H1 (cell line): Measurements from ENCODE around the gene AGPAT2. TPM values are rescaled to one million over a fixed set of nuclear protein-coding genes. Genes with fewer than 3 reads are reported as not detected.

ENCODE experiments used
- ASH2L ChIP-seq: fragments of 200-600, 300-600 bp; sonication (generic); IDR thresholded peaks from one replicate; pipeline ENCODE4 v1.7.1; 2017; ENCODE audit warnings: low read length
- BACH1 ChIP-seq: IDR thresholded peaks from 2 replicates; pipeline ENCODE4 v1.6.1; 2012; ENCODE audit warnings: low read length, improper control_type of control experiment
- BRCA1 ChIP-seq: IDR thresholded peaks from 2 replicates; pipeline ENCODE4 v1.6.1; 2012; ENCODE audit warnings: low read depth, low read length, improper control_type of control experiment
- CHD1 ChIP-seq: IDR thresholded peaks from 2 replicates; pipeline ENCODE4 v1.6.1; 2012; ENCODE audit warnings: low read depth, low read length, improper control_type of control experiment
- CHD2 ChIP-seq: IDR thresholded peaks from 2 replicates; pipeline ENCODE4 v1.6.1; 2012; ENCODE audit warnings: low read length, improper control_type of control experiment
- CTBP2 ChIP-seq: IDR thresholded peaks from 2 replicates; pipeline ENCODE4 v1.7.0; 2011; ENCODE audit warnings: borderline replicate concordance, mild to moderate bottlenecking, moderate library complexity, mixed read lengths, low read length; ENCODE audit not compliant: insufficient read depth, insufficient read length
- EZH2 ChIP-seq: fragments of 200-600 bp; sonication (generic); IDR thresholded peaks from 2 replicates; pipeline ENCODE4 v1.7.1; 2012; ENCODE audit warnings: low read depth, mild to moderate bottlenecking, moderate library complexity, low read length, inconsistent platforms; ENCODE audit not compliant: severe bottlenecking
- GTF2F1 ChIP-seq: IDR thresholded peaks from 2 replicates; pipeline ENCODE4 v1.6.1; 2012; ENCODE audit warnings: low read depth, low read length, improper control_type of control experiment, borderline replicate concordance
- JUN ChIP-seq: IDR thresholded peaks from 2 replicates; pipeline ENCODE4 v1.6.1; 2011; ENCODE audit warnings: low read depth, mild to moderate bottlenecking, improper control_type of control experiment, low read length
- KDM1A ChIP-seq: fragments of 200-600, 300-600 bp; sonication (generic); IDR thresholded peaks from 2 replicates; pipeline ENCODE4 v1.7.1; 2016; ENCODE audit warnings: mild to moderate bottlenecking, low read length, borderline replicate concordance
- KDM4A ChIP-seq: IDR thresholded peaks from one replicate; pipeline ENCODE4 v1.7.1; 2012; ENCODE audit warnings: low read depth, mild to moderate bottlenecking, moderate library complexity, low read length, inconsistent platforms; ENCODE audit not compliant: severe bottlenecking
- NRF1 ChIP-seq: IDR thresholded peaks from 2 replicates; pipeline ENCODE4 v1.6.1; 2011; ENCODE audit warnings: mild to moderate bottlenecking, low read depth, low read length, improper control_type of control experiment
- POLR2A ChIP-seq, 2 experiments: IDR thresholded peaks; 1 replicate in 1 of 2; 2 replicates in 1 of 2; pipeline ENCODE4 v1.6.1; 2011; ENCODE audit warnings: low read depth in 2 of 2, low read length in 2 of 2, mild to moderate bottlenecking in 2 of 2; ENCODE audit errors: control extremely low read depth in 1 of 2
- POU5F1 ChIP-seq: IDR thresholded peaks from 2 replicates; pipeline ENCODE4 v1.6.1; 2011; ENCODE audit warnings: low read depth, mild to moderate bottlenecking, low read length, moderate library complexity
- RAD21 ChIP-seq, 2 experiments: IDR thresholded peaks in 1 of 2; conservative IDR thresholded peaks in 1 of 2; 2 replicates each; pipeline ENCODE4 v1.6.1; 2011; ENCODE audit warnings: low read depth in 2 of 2, low read length in 2 of 2, improper control_type of control experiment in 1 of 2, inconsistent platforms in 1 of 2, mild to moderate bottlenecking in 1 of 2, moderate library complexity in 1 of 2
- RBBP5 ChIP-seq: IDR thresholded peaks from 2 replicates; pipeline ENCODE4 v1.7.1; 2012; ENCODE audit warnings: low read depth, mild to moderate bottlenecking, inconsistent platforms, low read length, moderate library complexity, borderline replicate concordance
- SP1 ChIP-seq: IDR thresholded peaks from 2 replicates; pipeline ENCODE4 v1.6.1; 2011; ENCODE audit warnings: low read depth, low read length
- TAF7 ChIP-seq: optimal IDR thresholded peaks from 2 replicates; pipeline ENCODE3; 2011; ENCODE audit warnings: low read depth, mild to moderate bottlenecking, inconsistent platforms, low read length, moderate library complexity, borderline replicate concordance
- TBP ChIP-seq: IDR thresholded peaks from 2 replicates; pipeline ENCODE4 v1.6.1; 2011; ENCODE audit warnings: low read depth, low read length, improper control_type of control experiment
- TCF12 ChIP-seq: IDR thresholded peaks from 2 replicates; pipeline ENCODE4 v1.6.1; 2011; ENCODE audit warnings: low read depth, mild to moderate bottlenecking, low read length
- YY1 ChIP-seq: IDR thresholded peaks from 2 replicates; pipeline ENCODE4 v1.6.1; 2011; ENCODE audit warnings: low read depth, mild to moderate bottlenecking, low read length
- polyA plus RNA-seq, 7 experiments: library from polyadenylated mRNA; depleted of rRNA in 3 of 7; stranded (reverse) in 5 of 7; unstranded in 2 of 7; fragments of >200 nt in 5 of 7; fragments of 200-250 nt in 2 of 7; gene quantifications; 1 replicate in 5 of 7; 2 replicates in 1 of 7; 4 replicates in 1 of 7; pipeline versions ENCODE4 v1.2.1 to v1.2.3, GENCODE V29; 2011 to 2013; ENCODE audit warnings: missing spikeins in 2 of 7, mixed read lengths in 2 of 7
- total RNA-seq: library from RNA; stranded (reverse); fragmentation: NEBNext Ultra II Directional; extraction: Animal tissue kit (Norgen Biotek cat#: 25700); gene quantifications from 2 replicates; pipeline ENCODE4 v1.2.1, GENCODE V29; 2021
- TF ChIP-seq, protein P1 (sequence below), 3 experiments: IDR thresholded peaks; 1 replicate in 2 of 3; 2 replicates in 1 of 3; pipeline versions ENCODE4 v1.5.1 to v1.6.1; 2011; ENCODE audit warnings: low read length in 3 of 3, mild to moderate bottlenecking in 3 of 3, inconsistent platforms in 2 of 3, low read depth in 1 of 3, moderate library complexity in 1 of 3; ENCODE audit not compliant: insufficient read depth in 1 of 3; ENCODE audit errors: control extremely low read depth in 1 of 3
- TF ChIP-seq, protein P2 (sequence below): IDR thresholded peaks from 2 replicates; pipeline ENCODE4 v1.6.1; 2012; ENCODE audit warnings: inconsistent platforms

The AGPAT2 gene
- total and polyA plus RNA-seq, 2 of the 8 experiments (the other 6 are each of a cell fraction or from before 2014, with no cell fraction given): 31.6 to 37.6 TPM

DNA sequence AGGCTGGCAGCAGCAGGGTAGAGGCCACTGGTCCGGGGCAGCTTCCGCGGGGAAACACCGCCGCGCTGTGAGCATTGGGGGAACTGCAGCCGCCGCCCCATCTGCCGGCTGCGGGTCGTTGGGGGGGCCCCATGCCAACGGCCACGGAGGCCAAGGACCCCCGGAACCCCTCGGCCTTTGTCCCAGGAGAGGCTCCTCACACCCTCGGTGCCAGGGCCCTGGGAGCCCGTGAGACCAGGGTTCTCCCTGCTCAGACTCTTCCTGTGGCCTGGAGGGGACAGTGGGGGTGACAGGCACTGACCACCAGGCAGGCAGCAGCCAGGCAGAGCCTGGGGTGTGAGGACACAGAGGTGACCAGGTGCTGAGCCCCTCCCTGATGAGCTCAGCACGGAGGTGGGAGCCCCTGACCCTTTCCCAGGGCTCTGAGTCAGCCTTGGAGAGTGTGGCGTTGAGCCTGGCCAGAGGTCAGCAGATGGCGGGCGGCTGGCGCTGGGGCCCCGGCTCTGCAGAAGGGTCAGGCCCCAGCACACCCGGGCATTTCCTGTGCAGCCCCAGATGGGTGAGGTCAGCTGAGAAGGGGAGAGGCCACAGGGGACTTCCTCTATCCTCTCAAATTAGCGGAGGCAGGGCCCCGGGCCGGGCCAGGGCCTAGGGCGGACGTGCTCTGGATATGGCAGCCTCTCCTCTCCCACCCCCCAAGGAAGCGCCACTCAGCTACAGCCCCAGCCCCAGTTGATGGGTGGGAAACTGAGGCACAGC lies 42.5 kb downstream of the AGPAT2 start (continued):
- TF ChIP-seq BACH1: no peak
- peak; percentile 27 for TF ChIP-seq TAF7
- no peak for TF ChIP-seq GTF2F1
- TF ChIP-seq, protein P1, sequence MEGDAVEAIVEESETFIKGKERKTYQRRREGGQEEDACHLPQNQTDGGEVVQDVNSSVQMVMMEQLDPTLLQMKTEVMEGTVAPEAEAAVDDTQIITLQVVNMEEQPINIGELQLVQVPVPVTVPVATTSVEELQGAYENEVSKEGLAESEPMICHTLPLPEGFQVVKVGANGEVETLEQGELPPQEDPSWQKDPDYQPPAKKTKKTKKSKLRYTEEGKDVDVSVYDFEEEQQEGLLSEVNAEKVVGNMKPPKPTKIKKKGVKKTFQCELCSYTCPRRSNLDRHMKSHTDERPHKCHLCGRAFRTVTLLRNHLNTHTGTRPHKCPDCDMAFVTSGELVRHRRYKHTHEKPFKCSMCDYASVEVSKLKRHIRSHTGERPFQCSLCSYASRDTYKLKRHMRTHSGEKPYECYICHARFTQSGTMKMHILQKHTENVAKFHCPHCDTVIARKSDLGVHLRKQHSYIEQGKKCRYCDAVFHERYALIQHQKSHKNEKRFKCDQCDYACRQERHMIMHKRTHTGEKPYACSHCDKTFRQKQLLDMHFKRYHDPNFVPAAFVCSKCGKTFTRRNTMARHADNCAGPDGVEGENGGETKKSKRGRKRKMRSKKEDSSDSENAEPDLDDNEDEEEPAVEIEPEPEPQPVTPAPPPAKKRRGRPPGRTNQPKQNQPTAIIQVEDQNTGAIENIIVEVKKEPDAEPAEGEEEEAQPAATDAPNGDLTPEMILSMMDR (IDR thresholded peaks at IDR 0.05; ENCODE audit: control extremely low read depth in 1 of 3, insufficient read depth in 1 of 3, low read depth in 1 of 3, low read length in 3 of 3): peak; percentile 82 to 95 (median 88)
- TF ChIP-seq BRCA1: no peak
- TF ChIP-seq YY1: no peak
- TF ChIP-seq CTBP2: peak; percentile 30
- TF ChIP-seq NRF1: no peak
- no peak for TF ChIP-seq CHD1
- no peak for TF ChIP-seq RBBP5
- TF ChIP-seq POLR2A (IDR thresholded peaks at IDR 0.05; ENCODE audit: control extremely low read depth in 1 of 2, low read depth in 2 of 2, low read length in 2 of 2): no peak
- no peak for TF ChIP-seq POU5F1
- TF ChIP-seq ASH2L: no peak
- no peak for TF ChIP-seq CHD2
- no peak for TF ChIP-seq KDM4A
- TF ChIP-seq JUN: no peak
- no peak for TF ChIP-seq TBP
- peak; percentile 84 to 89 for TF ChIP-seq RAD21 (IDR thresholded peaks at IDR 0.05 in 1 of 2, conservative IDR thresholded peaks at IDR 0.05 in 1 of 2; ENCODE audit: low read depth in 2 of 2, low read length in 2 of 2)
- TF ChIP-seq TCF12: no peak
- TF ChIP-seq SP1: no peak
- TF ChIP-seq KDM1A: no peak
- TF ChIP-seq, protein P2, sequence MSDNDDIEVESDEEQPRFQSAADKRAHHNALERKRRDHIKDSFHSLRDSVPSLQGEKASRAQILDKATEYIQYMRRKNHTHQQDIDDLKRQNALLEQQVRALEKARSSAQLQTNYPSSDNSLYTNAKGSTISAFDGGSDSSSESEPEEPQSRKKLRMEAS: no peak
- no peak for TF ChIP-seq EZH2
